Skeletal muscle satellite cell (primary cell): Measurements from ENCODE around the gene GALNT18.

Experiments used
- H3K27me3 ChIP-seq: 2 replicates; pipeline ENCODE4 v1.7.0; 2013; ENCODE audit warnings: low read length; ENCODE audit not compliant: control insufficient read depth, insufficient read depth
- H3K36me3 ChIP-seq: 2 replicates; pipeline ENCODE4 v1.7.0; 2013; ENCODE audit warnings: mild to moderate bottlenecking, control low read depth, low read length; ENCODE audit not compliant: insufficient read depth
- H3K4me1 ChIP-seq: 2 replicates; pipeline ENCODE4 v1.7.0; 2013; ENCODE audit warnings: low read length; ENCODE audit not compliant: control insufficient read depth, insufficient read depth
- H3K4me2 ChIP-seq: 2 replicates; pipeline ENCODE4 v1.7.0; 2013; ENCODE audit warnings: mild to moderate bottlenecking, low read length
- H3K4me3 ChIP-seq: 2 replicates; pipeline ENCODE4 v1.7.0; 2013; ENCODE audit warnings: low read length
- H3K9ac ChIP-seq: 2 replicates; pipeline ENCODE4 v1.7.0; 2013; ENCODE audit warnings: mild to moderate bottlenecking, low read depth, low read length, moderate library complexity
- H3K9me3 ChIP-seq: replicated peaks from 2 replicates; pipeline ENCODE4 v1.7.0; 2013; ENCODE audit warnings: mild to moderate bottlenecking, control low read depth, low read length

The GALNT18 gene

GRCh38 chr11:11302565-11302964 lies 319.2 kb downstream of the GALNT18 start:
- Histone ChIP-seq H3K9me3 (no peaks in the 10 kb centered on the region), H3K4me3 (no peak overlapping the region)

GRCh38 chr11:11301212-11301611 lies 320.6 kb downstream of the GALNT18 start:
- Histone ChIP-seq H3K4me1 (no peaks in the 10 kb centered on the region), H3K9me3 (no peaks in the 10 kb centered on the region), H3K27me3 (peaks cover 33% of the 10 kb centered on the region), H3K36me3 (no peaks in the 10 kb centered on the region), H3K9ac (no peak overlapping the region), H3K4me3 (no peak overlapping the region), H3K4me2 (no peak overlapping the region)

More at GRCh38 chr11:11302565-11302964, 319.2 kb downstream of the GALNT18 start:
- H3K9ac ChIP-seq = no peak overlapping the region
- no peaks in the 10 kb centered on the region for H3K36me3 ChIP-seq
- peaks cover 26% of the 10 kb centered on the region for H3K27me3 ChIP-seq
- H3K4me1 ChIP-seq = no peaks in the 10 kb centered on the region
- H3K4me2 ChIP-seq = no peak overlapping the region

- Histone ChIP-seq H3K36me3 (no peaks in the 10 kb centered on the region), H3K4me2 (no peak overlapping the region), H3K9me3 (no peaks in the 10 kb centered on the region), H3K27me3 (peaks cover 43% of the 10 kb centered on the region), H3K4me1 (no peaks in the 10 kb centered on the region), H3K9ac (no peak overlapping the region), H3K4me3 (no peak overlapping the region)
Measured at GRCh38 chr11:11297578-11297977, 324.2 kb downstream of the GALNT18 start.

- Histone ChIP-seq H3K9ac (no peak overlapping the region), H3K27me3 (peaks cover 47% of the 10 kb centered on the region)
Measured at GRCh38 chr11:11296434-11296833, 325.4 kb downstream of the GALNT18 start.

GRCh38 chr11:11294551-11294855 lies 327.3 kb downstream of the GALNT18 start:
- H3K27me3 ChIP-seq = peaks cover 36% of the 10 kb centered on the region
- no peak overlapping the region for H3K4me3 ChIP-seq
- H3K4me1 ChIP-seq = no peaks in the 10 kb centered on the region
- H3K9me3 ChIP-seq = no peaks in the 10 kb centered on the region
- H3K9ac ChIP-seq = no peak overlapping the region
- no peaks in the 10 kb centered on the region for H3K36me3 ChIP-seq
- H3K4me2 ChIP-seq = no peak overlapping the region

More at GRCh38 chr11:11296434-11296833, 325.4 kb downstream of the GALNT18 start:
- Histone ChIP-seq H3K9me3 (no peaks in the 10 kb centered on the region), H3K4me3 (no peak overlapping the region), H3K4me2 (no peak overlapping the region), H3K4me1 (no peaks in the 10 kb centered on the region), H3K36me3 (no peaks in the 10 kb centered on the region)

- Histone ChIP-seq H3K4me3 (no peak overlapping the region), H3K27me3 (peaks cover 36% of the 10 kb centered on the region), H3K9me3 (no peaks in the 10 kb centered on the region), H3K36me3 (no peaks in the 10 kb centered on the region), H3K4me1 (no peaks in the 10 kb centered on the region), H3K4me2 (no peak overlapping the region), H3K9ac (no peak overlapping the region)
Measured at GRCh38 chr11:11293798-11294550, 327.8 kb downstream of the GALNT18 start.

GRCh38 chr11:11292839-11293238 lies 329.0 kb downstream of the GALNT18 start:
- H3K9me3 ChIP-seq = no peaks in the 10 kb centered on the region
- no peak overlapping the region for H3K4me3 ChIP-seq

GRCh38 chr11:11291041-11292015 lies 330.5 kb downstream of the GALNT18 start:
- Histone ChIP-seq H3K9ac (no peak overlapping the region), H3K9me3 (no peaks in the 10 kb centered on the region), H3K4me3 (no peak overlapping the region), H3K27me3 (peaks cover 46% of the 10 kb centered on the region), H3K36me3 (no peaks in the 10 kb centered on the region), H3K4me1 (no peaks in the 10 kb centered on the region), H3K4me2 (no peak overlapping the region)

More at GRCh38 chr11:11292839-11293238, 329.0 kb downstream of the GALNT18 start:
- no peaks in the 10 kb centered on the region for H3K4me1 ChIP-seq
- H3K4me2 ChIP-seq = no peak overlapping the region
- H3K36me3 ChIP-seq = no peaks in the 10 kb centered on the region
- H3K27me3 ChIP-seq = peaks cover 39% of the 10 kb centered on the region
- no peak overlapping the region for H3K9ac ChIP-seq

GRCh38 chr11:11290354-11290753 lies 331.5 kb downstream of the GALNT18 start:
- peaks cover 47% of the 10 kb centered on the region for H3K27me3 ChIP-seq
- H3K9ac ChIP-seq = no peak overlapping the region
- H3K4me2 ChIP-seq = no peak overlapping the region
- H3K4me1 ChIP-seq = no peaks in the 10 kb centered on the region
- no peaks in the 10 kb centered on the region for H3K9me3 ChIP-seq
- no peak overlapping the region for H3K4me3 ChIP-seq
- H3K36me3 ChIP-seq = no peaks in the 10 kb centered on the region

GRCh38 chr11:11289669-11290068 lies 332.1 kb downstream of the GALNT18 start:
- Histone ChIP-seq H3K9me3 (no peaks in the 10 kb centered on the region), H3K4me3 (no peak overlapping the region), H3K4me1 (no peaks in the 10 kb centered on the region), H3K4me2 (no peak overlapping the region), H3K27me3 (peaks cover 41% of the 10 kb centered on the region), H3K36me3 (no peaks in the 10 kb centered on the region), H3K9ac (no peak overlapping the region)

- Histone ChIP-seq H3K4me2 (no peak overlapping the region), H3K36me3 (no peaks in the 10 kb centered on the region), H3K4me1 (no peaks in the 10 kb centered on the region), H3K9ac (no peak overlapping the region), H3K9me3 (no peaks in the 10 kb centered on the region), H3K4me3 (no peak overlapping the region), H3K27me3 (peaks cover 37% of the 10 kb centered on the region)
Measured at GRCh38 chr11:11288972-11289616, 332.7 kb downstream of the GALNT18 start.
